ENCODE measurements around the gene SERPINA5.

Gene SERPINA5

GRCh38 chr14:94561656-94562010, 19.6 kb upstream of the SERPINA5 start:
- no peak for TF ChIP-seq GATA2 (IDR thresholded peaks at IDR 0.05; ENCODE audit: low read depth, low read length)
- no peak for TF ChIP-seq GATA3 (IDR thresholded peaks at IDR 0.05; ENCODE audit: low read depth, low read length)

GRCh38 chr14:94562022-94562421, 19.2 kb upstream of the SERPINA5 start:
- no peak for TF ChIP-seq GATA3 (IDR thresholded peaks at IDR 0.05; ENCODE audit: low read depth, low read length)
- no peak for TF ChIP-seq GATA2 (IDR thresholded peaks at IDR 0.05; ENCODE audit: low read depth, low read length)

- TF ChIP-seq GATA3 (IDR thresholded peaks at IDR 0.05; ENCODE audit: low read depth, low read length) (no peak), GATA2 (IDR thresholded peaks at IDR 0.05; ENCODE audit: low read depth, low read length) (no peak)
Observed at GRCh38 chr14:94562941-94563883, 18.0 kb upstream of the SERPINA5 start.

GRCh38 chr14:94564381-94564780, 16.8 kb upstream of the SERPINA5 start:
- no peak for TF ChIP-seq GATA2 (IDR thresholded peaks at IDR 0.05; ENCODE audit: low read depth, low read length)
- no peak for TF ChIP-seq GATA3 (IDR thresholded peaks at IDR 0.05; ENCODE audit: low read depth, low read length)

GRCh38 chr14:94568186-94568585, 13.0 kb upstream of the SERPINA5 start:
- no peak for TF ChIP-seq GATA3 (IDR thresholded peaks at IDR 0.05; ENCODE audit: low read depth, low read length)

GRCh38 chr14:94569381-94570001, 11.7 kb upstream of the SERPINA5 start:
- TF ChIP-seq GATA3 (IDR thresholded peaks at IDR 0.05; ENCODE audit: low read depth, low read length): no peak

- TF ChIP-seq GATA3 (IDR thresholded peaks at IDR 0.05; ENCODE audit: low read depth, low read length): no peak
- TF ChIP-seq GATA2 (IDR thresholded peaks at IDR 0.05; ENCODE audit: low read depth, low read length): no peak
Observed at GRCh38 chr14:94570002-94570400, 11.2 kb upstream of the SERPINA5 start.

GRCh38 chr14:94570440-94570839, 10.8 kb upstream of the SERPINA5 start:
- TF ChIP-seq GATA3 (IDR thresholded peaks at IDR 0.05; ENCODE audit: low read depth, low read length): no peak
- TF ChIP-seq GATA2 (IDR thresholded peaks at IDR 0.05; ENCODE audit: low read depth, low read length): no peak

- TF ChIP-seq GATA3 (IDR thresholded peaks at IDR 0.05; ENCODE audit: low read depth, low read length): no peak
- TF ChIP-seq GATA2 (IDR thresholded peaks at IDR 0.05; ENCODE audit: low read depth, low read length): no peak
Observed at GRCh38 chr14:94571395-94571794, 9.8 kb upstream of the SERPINA5 start.

GRCh38 chr14:94571950-94572349, 9.3 kb upstream of the SERPINA5 start:
- TF ChIP-seq GATA3 (IDR thresholded peaks at IDR 0.05; ENCODE audit: low read depth, low read length): no peak
- no peak for TF ChIP-seq GATA2 (IDR thresholded peaks at IDR 0.05; ENCODE audit: low read depth, low read length)

- TF ChIP-seq GATA3 (IDR thresholded peaks at IDR 0.05; ENCODE audit: low read depth, low read length): no peak
- TF ChIP-seq GATA2 (IDR thresholded peaks at IDR 0.05; ENCODE audit: low read depth, low read length): no peak
Observed at GRCh38 chr14:94572637-94573303, 8.5 kb upstream of the SERPINA5 start.

GRCh38 chr14:94573475-94574277, 7.5 kb upstream of the SERPINA5 start:
- TF ChIP-seq GATA3 (IDR thresholded peaks at IDR 0.05; ENCODE audit: low read depth, low read length): no peak
- TF ChIP-seq GATA2 (IDR thresholded peaks at IDR 0.05; ENCODE audit: low read depth, low read length): no peak

- no peak for TF ChIP-seq GATA2 (IDR thresholded peaks at IDR 0.05; ENCODE audit: low read depth, low read length)
Observed at GRCh38 chr14:94574336-94574735, 6.9 kb upstream of the SERPINA5 start.
